Measurements from ENCODE around the gene RNF38.

RNF38 gene

GRCh38 chr9:36290996-36291395 is 109.1 kb downstream of the RNF38 start:
- no peak for DNase-seq

GRCh38 chr9:36289836-36290435 is 110.1 kb downstream of the RNF38 start:
- no peak for DNase-seq

GRCh38 chr9:36288070-36288469 is 112.0 kb downstream of the RNF38 start:
- DNase-seq, result no peak
